Left forelimb (tissue), 1 donor: Measurements from ENCODE around the gene SLC38A10.

ENCODE experiments used
- DNase-seq: peaks from one replicate; pipeline ENCODE4 v3.0.0-alpha.2; 2018; ENCODE audit warnings: low spot score

SLC38A10 gene

GRCh38 chr17:81331527-81332043 lies 36.5 kb upstream of the SLC38A10 start:
- no peak for DNase-seq

GRCh38 chr17:81330884-81331245 lies 35.8 kb upstream of the SLC38A10 start:
- no peak for DNase-seq

GRCh38 chr17:81329927-81330883 lies 35.1 kb upstream of the SLC38A10 start:
- DNase-seq: no peak

DNA sequence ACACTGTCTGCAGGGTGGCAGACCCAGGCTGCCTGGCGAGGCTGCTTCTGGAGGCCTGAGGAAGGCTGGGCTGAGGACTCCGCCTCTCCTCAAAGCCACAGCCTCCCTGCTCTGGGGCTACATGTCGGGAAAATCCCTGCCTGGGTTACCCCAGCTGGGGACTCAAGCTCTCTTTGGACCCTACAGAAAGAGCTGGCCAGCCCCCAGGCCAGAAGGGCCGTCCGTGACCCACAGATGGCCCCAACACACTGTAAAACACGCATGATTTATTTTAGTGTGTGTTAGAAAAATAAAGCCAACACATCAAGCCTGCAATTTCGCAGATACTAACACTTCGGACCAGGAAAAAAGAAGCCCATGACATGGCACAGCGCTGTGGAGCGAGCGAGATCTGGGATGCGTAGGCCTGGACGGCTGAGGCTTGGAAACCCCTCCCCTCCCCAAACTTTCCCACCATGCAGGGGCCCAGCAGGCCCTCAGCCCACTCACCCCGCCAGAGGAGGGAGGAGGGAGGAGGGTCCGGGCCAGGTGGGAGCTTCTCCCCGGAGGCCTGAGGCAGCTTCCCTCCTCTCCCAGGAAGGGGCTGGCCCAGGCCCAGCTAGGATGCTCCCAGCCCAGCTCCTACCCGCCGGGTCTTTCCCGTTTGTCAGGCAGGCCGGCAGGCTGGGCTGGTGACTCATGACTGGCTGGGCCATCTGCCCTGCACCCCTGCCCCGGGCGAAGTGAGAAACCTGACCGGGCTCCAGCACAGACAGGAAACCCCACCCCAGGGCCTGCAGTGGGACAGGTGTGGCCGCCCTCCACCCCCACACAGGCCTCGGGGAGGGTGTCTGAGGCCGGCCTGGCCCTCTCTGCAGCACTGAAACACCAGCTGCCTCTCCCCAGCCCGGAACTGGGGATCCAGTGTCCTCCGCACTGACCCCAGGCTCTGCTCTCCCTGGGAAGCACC lies 34.1 kb upstream of the SLC38A10 start:
- no peak for DNase-seq

- DNase-seq: no peak
These were observed 33.4 kb upstream of the SLC38A10 start for GRCh38 chr17:81328489-81328888.

DNA sequence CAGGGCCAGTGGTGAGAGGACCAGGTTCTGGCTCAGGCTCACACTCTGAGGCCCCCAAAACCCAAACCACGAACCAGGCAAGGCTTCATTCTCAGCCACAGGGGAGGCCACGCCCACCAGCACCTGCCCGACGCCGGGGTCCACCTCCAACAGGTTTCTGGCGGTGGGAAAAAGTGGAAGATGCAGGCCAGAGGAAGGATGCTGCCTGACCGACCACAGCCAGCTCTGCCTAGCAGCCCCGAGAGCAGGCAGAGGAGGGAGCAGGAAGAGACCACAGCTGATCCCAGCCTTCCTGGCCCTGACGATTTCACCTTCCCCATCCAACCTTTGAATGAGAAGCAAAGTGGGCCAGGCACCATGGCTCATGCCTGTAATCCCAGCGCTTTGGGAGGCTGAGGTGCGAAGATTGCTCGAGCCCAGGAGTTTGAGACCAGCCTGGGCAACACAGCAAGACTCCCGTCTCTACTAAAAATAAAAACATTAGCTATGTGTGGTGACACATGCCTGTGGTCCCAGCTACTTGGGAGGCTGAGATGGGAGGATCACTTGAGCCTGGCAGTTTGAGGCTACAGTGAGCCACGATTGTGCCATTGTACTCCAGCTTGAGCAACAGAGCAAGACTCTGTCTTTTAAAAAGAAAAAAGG lies 30.7 kb upstream of the SLC38A10 start:
- DNase-seq: no peak

- DNase-seq: no peak
These were observed 30.0 kb upstream of the SLC38A10 start for GRCh38 chr17:81324851-81325713.

GRCh38 chr17:81324177-81324850 lies 29.2 kb upstream of the SLC38A10 start:
- no peak for DNase-seq

DNA sequence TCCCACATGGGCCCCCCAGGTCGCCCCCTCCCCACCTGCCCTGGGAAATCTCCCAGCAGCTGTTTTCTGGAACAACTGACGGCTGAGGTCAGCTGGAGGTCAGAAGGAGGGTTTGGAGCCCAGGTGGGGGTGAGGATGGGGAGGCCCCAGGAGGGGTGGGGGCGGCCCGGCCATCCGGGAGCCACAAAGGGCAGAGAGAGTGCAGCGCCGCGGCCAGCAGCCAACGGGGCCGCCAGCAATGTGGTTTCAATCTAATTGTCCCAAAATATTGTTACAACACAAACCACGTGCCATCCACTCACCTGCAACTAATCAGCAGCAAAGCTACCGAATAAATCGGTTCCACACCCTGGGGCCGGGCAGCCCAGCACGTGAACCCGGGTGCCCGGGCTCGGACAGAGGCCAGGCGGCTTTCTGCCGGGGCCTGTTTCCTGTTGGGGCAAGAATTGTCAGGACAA lies 28.3 kb upstream of the SLC38A10 start:
- no peak for DNase-seq

DNA sequence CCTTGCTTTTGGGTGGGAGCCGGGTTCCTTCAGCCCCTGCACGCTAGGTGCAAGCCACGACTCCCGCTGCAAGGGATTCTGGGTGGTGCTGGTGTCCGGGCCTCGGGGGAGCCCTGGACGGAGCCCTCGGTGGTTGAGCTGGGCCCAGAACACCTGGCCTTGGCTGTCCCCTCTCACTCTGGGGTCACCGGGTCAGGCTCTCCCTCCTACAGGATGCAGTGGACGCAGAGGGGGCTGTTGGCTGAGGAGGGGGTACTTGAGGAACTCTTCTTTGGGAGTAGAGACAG lies 27.9 kb upstream of the SLC38A10 start:
- DNase-seq: no peak

- DNase-seq: no peak
These were observed 27.4 kb upstream of the SLC38A10 start for GRCh38 chr17:81322271-81323082.

DNA sequence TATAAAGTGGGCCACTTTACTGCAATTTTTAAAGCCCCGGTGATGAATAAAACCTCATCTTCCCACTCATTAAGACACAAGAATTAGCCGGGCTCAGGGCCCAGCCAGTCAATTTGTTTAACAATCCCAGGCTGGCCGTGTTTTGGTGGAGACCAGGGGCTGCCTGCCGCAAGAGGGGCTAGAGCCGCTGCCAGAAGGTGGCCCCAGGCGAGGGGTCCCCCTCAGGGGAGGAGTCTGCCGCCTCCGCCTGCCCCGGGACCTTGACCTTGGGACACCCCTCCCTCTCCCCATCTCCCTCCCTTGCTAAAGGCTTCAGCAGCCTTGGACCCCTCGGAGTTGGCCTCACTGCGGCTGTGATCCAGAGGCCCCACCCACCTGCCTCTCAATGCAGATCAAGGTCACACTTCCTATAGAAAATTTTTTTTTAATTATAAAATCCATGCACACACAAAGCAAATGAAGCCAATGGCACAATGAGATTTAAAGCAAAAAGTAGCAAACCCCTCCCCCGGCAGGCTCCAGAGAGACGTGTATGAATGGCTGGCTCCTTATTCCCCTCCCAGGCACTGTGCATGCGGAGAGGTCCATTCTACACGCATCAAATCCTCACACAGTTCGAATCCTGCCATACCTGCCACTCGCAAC lies 23.0 kb upstream of the SLC38A10 start:
- no peak for DNase-seq

GRCh38 chr17:81317530-81317821 lies 22.4 kb upstream of the SLC38A10 start:
- DNase-seq: no peak

DNA sequence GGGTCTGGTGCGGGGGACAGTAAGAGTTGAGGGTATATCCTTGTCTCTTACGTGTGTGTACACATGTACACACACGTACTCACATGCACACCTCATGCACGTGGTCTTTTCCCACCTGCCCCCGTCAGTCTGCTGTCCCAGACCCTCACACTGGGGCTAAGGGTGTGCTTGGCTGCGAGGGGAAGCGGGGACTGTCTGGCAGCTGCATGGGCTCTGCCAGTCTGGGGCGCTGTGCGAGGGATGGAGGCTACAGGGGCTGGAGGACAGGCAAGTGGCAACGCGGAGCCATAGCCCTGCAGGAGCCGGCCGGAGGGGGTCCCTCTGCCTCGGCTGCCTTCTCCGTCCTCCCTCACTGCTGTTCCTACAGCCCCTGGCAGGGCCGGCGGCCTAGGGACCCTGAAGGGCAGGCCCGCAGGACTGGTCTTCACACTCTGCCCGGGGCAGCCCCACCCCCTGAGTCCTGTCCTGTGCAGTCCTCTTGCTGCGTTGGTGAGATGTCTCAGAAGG lies 20.8 kb upstream of the SLC38A10 start:
- DNase-seq: no peak

DNA sequence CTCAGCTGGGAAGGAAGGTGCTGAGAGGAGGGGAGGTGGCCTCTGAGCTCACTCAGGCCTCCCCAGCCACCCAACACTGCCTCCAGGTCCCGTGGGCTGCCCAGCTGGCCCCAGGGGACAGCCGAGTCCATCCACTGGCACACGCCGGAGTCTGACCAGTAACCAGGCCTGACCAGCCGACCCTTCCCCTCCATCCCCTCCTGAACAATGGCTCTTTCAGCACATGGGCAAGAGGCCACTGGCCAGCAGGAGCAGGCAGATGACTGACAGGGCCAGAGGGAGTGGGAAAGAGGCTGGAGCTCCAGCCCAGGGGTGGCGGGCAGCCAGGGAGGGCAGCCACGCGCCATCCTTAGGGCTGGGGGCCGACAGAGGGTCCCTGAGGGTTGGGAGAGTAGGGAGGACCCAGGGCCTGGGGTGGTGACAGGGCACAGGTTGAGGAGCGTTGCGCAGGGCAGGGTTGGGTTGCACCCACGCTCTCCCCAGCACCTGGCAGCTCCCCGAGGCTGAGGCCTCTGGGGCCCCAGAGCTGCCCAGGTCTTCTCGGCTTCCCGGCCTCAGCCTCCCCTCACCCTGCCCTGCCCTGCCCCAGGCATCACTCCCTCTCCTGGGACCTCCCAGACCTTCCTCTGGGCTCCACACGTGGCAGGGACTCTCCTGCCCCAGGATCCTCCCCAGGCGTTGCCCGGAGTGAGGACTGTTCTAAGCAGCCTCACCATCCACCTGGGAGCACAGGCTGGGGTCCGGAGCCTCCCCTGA lies 20.2 kb upstream of the SLC38A10 start:
- no peak for DNase-seq

- DNase-seq: no peak
These were observed 19.4 kb upstream of the SLC38A10 start for GRCh38 chr17:81314398-81315081.

- no peak for DNase-seq
These were observed 18.8 kb upstream of the SLC38A10 start for GRCh38 chr17:81313776-81314397.
